Immature natural killer cell (primary cell): ENCODE measurements around the gene SLC44A4. TPM values are rescaled to one million over a fixed set of nuclear protein-coding genes. Genes with fewer than 3 reads are reported as not detected.
"Not testable (repeated sequence)": the region's sequence is repeated elsewhere in the genome, so short reads cannot be mapped to it uniquely, and the experiment has no call there.

Source experiments
- DNase-seq, 3 donors: peaks; one replicate each; pipeline ENCODE4 v3.0.0; 2022; ENCODE audit warnings: mixed read lengths in 1 of 3
- H3K27ac Mint-ChIP-seq, 6 donors: one replicate each; pipeline ENCODE4 v1.8.0; 2020; ENCODE audit warnings: mixed read lengths in 6 of 6, mild to moderate bottlenecking in 5 of 6, inconsistent platforms in 4 of 6, moderate library complexity in 3 of 6
- H3K27me3 Mint-ChIP-seq, 3 donors: one replicate each; pipeline ENCODE4 v1.8.0; 2020 to 2021; ENCODE audit warnings: low read depth in 3 of 3, mild to moderate bottlenecking in 3 of 3, mixed read lengths in 3 of 3, moderate library complexity in 3 of 3, inconsistent platforms in 1 of 3
- H3K36me3 Mint-ChIP-seq, 3 donors: one replicate each; pipeline ENCODE4 v1.8.0; 2020; ENCODE audit warnings: mixed read lengths in 3 of 3, inconsistent platforms in 2 of 3, mild to moderate bottlenecking in 2 of 3
- H3K4me1 Mint-ChIP-seq, 2 donors: one replicate each; pipeline ENCODE4 v1.8.0; 2020; ENCODE audit warnings: inconsistent platforms in 2 of 2, mild to moderate bottlenecking in 2 of 2, mixed read lengths in 2 of 2, moderate library complexity in 1 of 2
- H3K4me3 Mint-ChIP-seq, 5 donors: one replicate each; pipeline ENCODE4 v1.8.0; 2020; ENCODE audit warnings: mild to moderate bottlenecking in 5 of 5, mixed read lengths in 5 of 5, inconsistent platforms in 3 of 5, moderate library complexity in 3 of 5
- H3K9me3 Mint-ChIP-seq, 6 donors: one replicate each; pipeline ENCODE4 v1.8.0; 2020; ENCODE audit warnings: mild to moderate bottlenecking in 6 of 6, mixed read lengths in 6 of 6, inconsistent platforms in 4 of 6, moderate library complexity in 3 of 6
- polyA plus RNA-seq, 3 donors: library from polyadenylated mRNA; unstranded; fragments of 300-500 nt; fragmentation: Illumina TruSeq; gene quantifications; one replicate each; pipeline ENCODE4 v1.2.3, GENCODE V29; 2021

Gene SLC44A4
- not detected for polyA plus RNA-seq

- no peak for DNase-seq
- no peaks in the 10 kb centered on the region for H3K9me3 Mint-ChIP-seq
- H3K4me3 Mint-ChIP-seq = no peak within 1 kb of the TSS
- H3K27ac Mint-ChIP-seq = no peak within 1 kb of the TSS
- no peaks in the 10 kb centered on the region for H3K4me1 Mint-ChIP-seq
- peaks cover 2 to 5% (median 4%) of the 10 kb centered on the region in 3 donors for H3K27me3 Mint-ChIP-seq
- peaks cover 6 to 25% (median 11%) of the 10 kb centered on the region in 3 donors for H3K36me3 Mint-ChIP-seq
These were observed at the start of gene SLC44A4 for GRCh38 chr6:31878726-31879125. TSS of gene SLC44A4 (minus strand) at chr6:31878997. CDS start at chr6:31878980, 17 bp downstream.

- peaks cover under 1 to 5% (median 2%) of the 10 kb centered on the region in 3 donors for H3K27me3 Mint-ChIP-seq
- H3K4me3 Mint-ChIP-seq = no peak overlapping the region
- no peaks in the 10 kb centered on the region for H3K9me3 Mint-ChIP-seq
- H3K4me1 Mint-ChIP-seq = no peaks in the 10 kb centered on the region
- H3K36me3 Mint-ChIP-seq = no peaks in the 10 kb centered on the region
- H3K27ac Mint-ChIP-seq = no peak overlapping the region
- no peak for DNase-seq
These were observed 49.8 kb upstream of the SLC44A4 start for GRCh38 chr6:31928672-31928939.

GRCh38 chr6:31927863-31928671, 49.3 kb upstream of the SLC44A4 start:
- Mint-ChIP-seq H3K9me3 (no peaks in the 10 kb centered on the region), H3K4me1 (no peaks in the 10 kb centered on the region), H3K4me3 (no peak overlapping the region), H3K27me3 (peaks cover 0 to 5% (median 2%) of the 10 kb centered on the region in 3 donors), H3K27ac (no peak overlapping the region), H3K36me3 (no peaks in the 10 kb centered on the region)
- DNase-seq = no peak

- DNase-seq = no peak
- Mint-ChIP-seq H3K4me1 (no peaks in the 10 kb centered on the region), H3K4me3 (no peak within 1 kb of the TSS), H3K27me3 (peaks cover 0 to 5% (median 2%) of the 10 kb centered on the region in 3 donors), H3K27ac (no peak within 1 kb of the TSS), H3K36me3 (no peaks in the 10 kb centered on the region), H3K9me3 (no peaks in the 10 kb centered on the region)
These were observed 48.6 kb upstream of the SLC44A4 start, which contains the start of gene C2 for GRCh38 chr6:31927242-31927862. TSS of gene C2 (plus strand) at chr6:31927717. CDS start at chr6:31927753, 36 bp downstream.

- Mint-ChIP-seq H3K4me1 (no peaks in the 10 kb centered on the region), H3K27ac (peak overlapping the region in 1 of 6 donors; percentile 43), H3K4me3 (no peak overlapping the region), H3K9me3 (no peaks in the 10 kb centered on the region), H3K27me3 (peaks cover 0 to 5% (median 2%) of the 10 kb centered on the region in 3 donors), H3K36me3 (no peaks in the 10 kb centered on the region)
- DNase-seq = peak in 1 of 3 donors; percentile 19
These were observed 44.1 kb upstream of the SLC44A4 start for GRCh38 chr6:31922942-31923341.

GRCh38 chr6:31920811-31921210, 42.0 kb upstream of the SLC44A4 start:
- H3K27ac Mint-ChIP-seq = no peak overlapping the region
- H3K4me1 Mint-ChIP-seq = no peaks in the 10 kb centered on the region
- H3K4me3 Mint-ChIP-seq = no peak overlapping the region
- no peaks in the 10 kb centered on the region for H3K9me3 Mint-ChIP-seq
- peaks cover 0 to 4% (median 2%) of the 10 kb centered on the region in 3 donors for H3K27me3 Mint-ChIP-seq
- DNase-seq = no peak
- H3K36me3 Mint-ChIP-seq = no peaks in the 10 kb centered on the region

- H3K4me1 Mint-ChIP-seq = no peaks in the 10 kb centered on the region
- no peak for DNase-seq
- no peaks in the 10 kb centered on the region for H3K36me3 Mint-ChIP-seq
- H3K9me3 Mint-ChIP-seq = no peaks in the 10 kb centered on the region
- H3K27me3 Mint-ChIP-seq = peaks cover 0 to 4% (median 2%) of the 10 kb centered on the region in 3 donors
- no peak overlapping the region for H3K4me3 Mint-ChIP-seq
- H3K27ac Mint-ChIP-seq = no peak overlapping the region
These were observed 41.0 kb upstream of the SLC44A4 start for GRCh38 chr6:31919624-31920303.

GRCh38 chr6:31918069-31918720, 39.4 kb upstream of the SLC44A4 start:
- Mint-ChIP-seq H3K27ac (no peak overlapping the region), H3K4me3 (no peak overlapping the region), H3K9me3 (no peaks in the 10 kb centered on the region), H3K4me1 (no peaks in the 10 kb centered on the region), H3K36me3 (no peaks in the 10 kb centered on the region), H3K27me3 (peaks cover 0 to 6% (median 4%) of the 10 kb centered on the region in 3 donors)
- no peak for DNase-seq

- peaks cover 0 to 12% (median 4%) of the 10 kb centered on the region in 3 donors for H3K27me3 Mint-ChIP-seq
- H3K4me3 Mint-ChIP-seq = no peak overlapping the region
- H3K9me3 Mint-ChIP-seq = no peaks in the 10 kb centered on the region
- DNase-seq = no peak
- H3K36me3 Mint-ChIP-seq = no peaks in the 10 kb centered on the region
- no peak overlapping the region for H3K27ac Mint-ChIP-seq
- no peaks in the 10 kb centered on the region for H3K4me1 Mint-ChIP-seq
These were observed 37.0 kb upstream of the SLC44A4 start for GRCh38 chr6:31915756-31916155.

- Mint-ChIP-seq H3K27ac (no peak overlapping the region), H3K27me3 (peaks cover 0 to 12% (median 4%) of the 10 kb centered on the region in 3 donors), H3K4me3 (no peak overlapping the region), H3K36me3 (no peaks in the 10 kb centered on the region), H3K9me3 (no peaks in the 10 kb centered on the region), H3K4me1 (no peaks in the 10 kb centered on the region)
- no peak for DNase-seq
These were observed 36.6 kb upstream of the SLC44A4 start for GRCh38 chr6:31915351-31915750.

- Mint-ChIP-seq H3K4me3 (no peak overlapping the region), H3K27me3 (peaks cover 0 to 10% (median 0%) of the 10 kb centered on the region in 3 donors)
These were observed 33.2 kb upstream of the SLC44A4 start for GRCh38 chr6:31911826-31912585.

GRCh38 chr6:31909298-31909697, 30.5 kb upstream of the SLC44A4 start:
- not testable (repeated sequence) for DNase-seq, H3K27ac Mint-ChIP-seq, H3K4me1 Mint-ChIP-seq, H3K36me3 Mint-ChIP-seq, H3K9me3 Mint-ChIP-seq, H3K4me3 Mint-ChIP-seq
- peaks cover 0 to 10% (median 0%) of the 10 kb centered on the region in 3 donors for H3K27me3 Mint-ChIP-seq

More at GRCh38 chr6:31911826-31912585, 33.2 kb upstream of the SLC44A4 start:
- no peaks in the 10 kb centered on the region for H3K36me3 Mint-ChIP-seq
- H3K4me1 Mint-ChIP-seq = no peaks in the 10 kb centered on the region
- H3K9me3 Mint-ChIP-seq = no peaks in the 10 kb centered on the region
- peak overlapping the region in 1 of 6 donors; percentile 70 for H3K27ac Mint-ChIP-seq
- no peak for DNase-seq

- peaks cover 0 to 7% (median 0%) of the 10 kb centered on the region in 3 donors for H3K27me3 Mint-ChIP-seq
- no peaks in the 10 kb centered on the region for H3K36me3 Mint-ChIP-seq
- no peaks in the 10 kb centered on the region for H3K4me1 Mint-ChIP-seq
- no peaks in the 10 kb centered on the region for H3K9me3 Mint-ChIP-seq
- no peak for DNase-seq
- no peak overlapping the region for H3K27ac Mint-ChIP-seq
- H3K4me3 Mint-ChIP-seq = no peak overlapping the region
These were observed 30.0 kb upstream of the SLC44A4 start for GRCh38 chr6:31908791-31909190.
